Activated CD4-positive, CD25-positive, alpha-beta regulatory T cell treated with anti-CD3 and anti-CD28 coated beads, Interleukin-2, amount 50 U/mL, for 16 hours (primary cell): ENCODE results near the gene RSPO4.

Experiments used
- DNase-seq: peaks from one replicate; pipeline ENCODE4 v3.0.0-alpha.2; 2020; ENCODE audit warnings: low read depth, low spot score

Gene RSPO4

DNA sequence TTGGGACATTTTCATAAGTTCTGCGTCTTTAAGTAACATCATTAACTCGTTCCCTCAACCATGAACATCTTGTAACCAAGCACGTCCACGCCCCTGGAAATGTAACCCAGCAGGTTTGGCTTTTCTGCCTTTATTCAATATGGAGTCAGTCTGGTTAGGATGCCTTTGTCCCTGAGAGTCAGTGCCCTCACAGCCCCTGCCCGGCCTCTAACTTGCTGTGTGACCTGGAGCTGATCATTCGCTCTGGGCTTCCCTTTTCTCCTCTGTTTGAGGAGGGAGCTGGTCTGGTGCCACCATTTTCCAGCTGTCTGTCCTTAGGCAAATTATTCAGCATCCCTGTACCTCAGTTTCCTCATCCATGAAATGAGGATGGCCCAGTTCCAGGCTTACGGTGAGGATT, 59.5 kb downstream of the RSPO4 start:
- DNase-seq = no peak

DNA sequence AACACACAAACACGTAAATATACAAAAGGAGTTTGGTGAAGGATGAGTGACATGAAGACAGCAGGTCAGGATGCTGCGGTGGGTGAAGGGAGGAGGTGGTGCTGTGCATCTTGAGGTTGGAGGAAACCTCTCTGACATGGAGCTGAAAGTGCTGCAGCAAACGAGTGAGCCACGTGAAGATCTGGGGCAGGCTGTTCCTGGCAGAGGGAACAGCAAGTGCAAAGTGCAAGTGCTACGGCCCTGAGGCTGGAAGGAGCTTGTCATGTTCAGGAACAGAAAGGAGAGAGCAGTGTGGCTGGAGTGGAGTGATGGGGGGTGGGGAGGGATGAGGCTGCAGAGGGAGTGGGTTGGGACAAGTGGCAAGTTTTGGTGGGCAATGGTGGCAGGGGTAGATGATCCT, 61.2 kb downstream of the RSPO4 start:
- no peak for DNase-seq

DNA sequence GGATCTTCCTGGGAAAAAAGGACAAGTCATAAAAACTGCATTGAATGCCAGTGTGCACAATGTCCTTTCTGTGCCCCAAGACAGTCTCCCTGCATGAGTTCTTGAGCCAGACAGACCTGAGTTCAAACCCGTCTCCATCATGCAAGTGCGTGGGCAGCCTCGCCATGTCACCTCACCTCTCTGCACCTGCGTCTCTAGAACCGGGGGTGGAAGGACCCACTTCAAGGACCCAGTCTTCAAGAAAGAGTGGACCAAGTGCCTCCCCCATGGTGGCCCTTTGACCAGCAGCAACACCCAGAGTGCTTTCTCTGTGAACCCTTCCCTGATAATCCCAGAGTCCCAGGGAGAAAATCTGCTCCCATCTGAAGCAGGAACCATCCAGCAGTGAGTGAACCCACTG, 62.5 kb downstream of the RSPO4 start:
- no peak for DNase-seq

DNA sequence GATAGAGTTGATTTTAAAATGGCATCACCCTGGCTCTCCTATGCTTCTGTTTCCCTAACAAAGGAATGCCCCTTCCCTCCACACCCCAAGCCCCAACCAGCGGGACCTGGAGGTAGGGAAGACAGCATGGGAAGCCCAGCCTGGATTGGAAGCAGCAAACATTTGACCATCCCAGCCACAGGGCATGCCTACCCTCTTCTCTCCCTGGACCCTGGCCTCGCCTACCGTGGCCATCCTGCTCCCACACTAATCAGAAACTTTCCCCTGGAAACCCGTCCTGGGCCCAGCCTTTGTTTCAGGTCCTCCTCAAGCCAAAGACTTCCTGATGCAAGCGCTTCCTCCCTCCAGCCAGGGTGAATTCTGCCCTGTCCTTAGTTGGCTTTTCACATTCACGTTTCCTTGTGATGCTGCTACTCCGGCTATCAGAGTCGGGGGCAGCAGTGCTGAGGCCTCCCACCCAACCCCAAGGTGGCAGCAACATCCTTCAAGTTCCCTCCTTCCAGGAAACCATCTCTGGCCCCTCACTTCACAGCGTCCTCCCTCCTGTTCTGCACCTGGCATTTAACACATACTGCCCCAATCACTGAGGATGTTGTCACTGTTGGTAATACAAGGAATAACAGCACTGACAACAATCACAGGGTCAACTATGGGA, 67.8 kb downstream of the RSPO4 start:
- DNase-seq = no peak

DNA sequence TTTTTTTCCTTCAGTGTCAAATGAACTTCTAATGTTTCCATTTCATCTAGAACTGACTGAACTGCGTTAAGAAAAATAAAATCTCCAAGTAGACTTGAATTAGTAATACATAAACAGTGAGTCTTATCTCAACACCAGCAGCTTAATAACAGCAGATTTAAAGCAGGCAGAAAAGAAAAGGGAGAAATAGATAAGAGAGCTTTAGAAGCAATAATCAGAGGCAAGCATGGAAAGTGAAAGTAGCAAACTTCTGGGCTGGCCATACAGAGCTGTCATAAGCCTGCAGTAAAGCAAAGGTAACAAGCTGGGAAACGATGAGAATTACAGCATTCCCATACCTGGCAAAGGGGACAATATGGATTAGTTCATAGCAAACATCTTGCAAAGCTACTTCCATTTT, 69.1 kb downstream of the RSPO4 start:
- DNase-seq = no peak

DNA sequence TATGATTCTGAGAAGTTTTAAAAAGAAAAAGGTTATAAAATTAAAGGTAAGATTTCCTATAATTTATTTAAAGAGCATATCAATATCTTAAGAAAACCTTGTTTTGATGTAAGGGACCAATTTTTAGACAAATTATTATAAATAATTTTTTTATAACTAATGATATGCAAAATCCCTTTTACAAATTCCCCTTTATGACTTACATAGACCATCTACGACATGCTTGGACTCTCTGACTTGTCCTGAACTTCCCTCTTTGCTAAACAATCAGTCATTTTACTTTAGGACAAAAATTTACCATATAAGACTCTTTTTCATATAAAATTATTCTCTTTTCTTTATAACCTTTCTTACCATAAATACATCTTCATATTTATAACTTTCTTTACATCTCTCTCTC, 70.7 kb downstream of the RSPO4 start:
- DNase-seq = no peak

DNA sequence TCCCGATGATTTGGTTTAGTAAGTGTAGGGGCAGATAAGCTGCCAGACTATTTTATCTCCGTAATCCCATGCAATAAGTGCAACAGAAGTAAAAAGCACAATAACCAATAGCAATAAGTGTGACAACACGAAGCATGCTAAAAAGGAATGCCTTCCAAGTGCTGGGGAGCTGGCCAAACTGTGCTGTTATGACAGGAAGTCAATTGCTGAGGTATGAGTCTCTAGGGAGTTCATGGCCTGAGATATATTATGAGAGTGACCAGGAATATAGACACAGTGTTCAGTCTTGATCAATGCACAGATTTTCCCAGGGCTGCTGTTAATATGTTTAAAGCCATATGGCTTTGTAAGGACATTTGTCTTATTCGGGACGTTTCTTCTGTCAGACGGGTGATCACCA, 75.4 kb downstream of the RSPO4 start:
- no peak for DNase-seq

DNA sequence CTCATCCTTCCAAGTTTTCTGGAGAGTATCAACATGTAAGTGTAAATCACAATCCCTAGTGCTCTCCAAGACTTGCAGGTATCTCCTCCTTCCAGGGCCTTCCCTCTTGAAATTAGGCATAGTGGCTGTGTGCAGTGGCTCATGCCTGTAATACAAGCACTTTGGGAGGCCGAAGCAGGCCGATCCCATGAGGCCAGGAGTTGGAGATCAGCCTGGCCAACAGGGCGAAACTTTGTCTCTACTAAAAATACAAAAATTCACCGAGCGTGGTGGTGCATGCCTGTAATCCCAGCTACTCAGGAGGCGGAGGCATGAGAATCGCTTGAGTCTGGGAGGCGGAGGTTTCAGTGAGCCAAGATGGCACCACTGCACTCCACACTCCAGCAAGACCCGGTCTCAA, 76.6 kb downstream of the RSPO4 start:
- DNase-seq = no peak

DNA sequence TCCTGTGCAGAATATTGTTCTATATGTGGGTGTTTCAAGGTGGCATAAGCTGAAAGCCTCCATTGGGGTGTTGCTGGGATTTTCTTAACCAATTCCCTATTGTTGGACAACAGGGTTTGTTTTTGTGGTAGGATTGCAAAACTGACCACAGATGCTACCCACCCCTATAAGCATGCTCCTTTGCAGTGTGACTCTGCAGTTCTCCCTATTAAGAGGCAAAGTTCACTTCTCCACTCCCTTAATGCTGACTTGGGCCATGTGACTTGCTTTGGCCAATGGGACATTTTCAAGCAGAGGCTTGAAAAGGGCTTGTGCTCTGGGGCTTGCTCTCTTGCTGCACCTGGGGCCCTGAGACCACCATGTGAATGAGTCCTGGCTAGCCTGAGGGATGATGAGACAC, 77.5 kb downstream of the RSPO4 start:
- no peak for DNase-seq

DNA sequence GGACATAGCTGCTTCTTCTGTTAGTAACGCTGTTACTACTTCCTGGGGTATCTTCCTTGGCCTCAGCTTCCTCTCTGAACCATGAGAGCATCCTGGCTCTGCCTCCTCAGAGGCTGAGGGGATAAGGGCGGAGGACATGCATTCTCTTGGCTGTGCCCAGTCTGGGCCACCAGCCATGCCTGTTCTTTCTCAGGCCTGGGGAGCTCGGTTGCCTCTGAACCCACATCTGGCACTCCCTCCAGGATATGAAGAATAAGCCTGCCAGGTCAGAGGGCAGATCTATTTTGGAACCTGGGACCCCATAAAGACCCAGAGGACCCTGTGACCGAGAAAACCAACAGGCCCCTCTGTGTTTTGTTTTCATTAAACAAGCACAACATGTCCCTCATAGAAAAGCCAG, 79.3 kb downstream of the RSPO4 start:
- DNase-seq = no peak

DNA sequence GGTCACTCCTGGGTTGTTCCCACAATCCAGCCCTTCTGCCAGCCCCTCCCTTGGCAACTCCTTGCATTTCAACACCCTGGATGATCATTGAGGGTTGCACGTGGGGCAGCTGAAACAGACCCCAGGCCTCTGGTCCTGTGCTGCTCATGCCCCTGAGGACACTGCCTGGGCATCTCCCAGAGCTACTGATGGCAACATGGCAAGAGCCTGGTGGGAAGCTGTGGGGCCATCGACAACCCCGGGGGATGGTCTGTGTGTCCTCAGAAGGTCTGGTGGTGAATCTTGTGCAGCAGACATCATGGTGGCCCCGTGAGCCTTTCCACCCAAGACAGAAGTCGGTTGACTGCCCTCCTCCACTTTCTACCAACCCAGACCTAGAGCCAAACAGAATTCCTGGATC, 81.0 kb downstream of the RSPO4 start:
- no peak for DNase-seq

DNA sequence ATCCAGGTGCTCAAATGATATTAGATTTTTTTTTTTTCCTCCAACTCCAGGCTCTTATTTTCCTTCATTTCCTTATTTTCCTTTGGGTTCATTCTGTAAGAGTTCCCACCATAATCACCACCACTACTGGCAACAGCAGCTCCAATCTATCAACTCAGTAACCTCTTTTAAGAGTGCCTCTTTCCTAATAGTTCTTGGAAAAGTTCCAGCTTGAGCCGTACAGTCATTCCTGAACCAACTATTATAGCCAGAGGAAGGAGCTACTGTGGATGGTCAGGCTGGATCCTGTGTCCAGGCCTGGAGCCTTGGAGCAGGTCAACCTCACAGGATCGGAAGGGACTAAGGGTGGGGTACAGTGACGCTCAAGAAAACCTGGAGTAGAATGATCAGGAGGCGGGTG, 81.8 kb downstream of the RSPO4 start:
- DNase-seq = no peak

DNA sequence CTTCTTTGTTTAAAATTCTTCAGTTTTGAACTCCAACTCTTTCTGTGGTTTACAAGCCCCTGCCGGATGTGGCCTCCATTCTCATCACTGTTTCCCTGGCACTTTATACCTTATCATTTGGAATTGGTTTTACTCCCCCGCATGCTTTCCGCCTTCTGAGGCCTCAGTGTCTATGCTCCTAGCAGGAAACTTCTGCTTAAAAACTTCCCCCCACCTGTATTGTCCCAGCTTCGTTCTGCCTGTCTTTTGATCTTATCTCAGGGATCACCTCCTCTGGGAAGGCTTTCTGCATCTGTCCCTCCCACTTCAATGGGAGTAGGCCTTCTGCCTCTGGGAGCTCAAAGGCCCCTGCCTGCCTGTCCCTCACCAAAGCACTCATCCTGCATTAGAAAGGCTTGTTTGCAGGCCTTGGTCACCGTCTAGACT, 82.6 kb downstream of the RSPO4 start:
- no peak for DNase-seq

DNA sequence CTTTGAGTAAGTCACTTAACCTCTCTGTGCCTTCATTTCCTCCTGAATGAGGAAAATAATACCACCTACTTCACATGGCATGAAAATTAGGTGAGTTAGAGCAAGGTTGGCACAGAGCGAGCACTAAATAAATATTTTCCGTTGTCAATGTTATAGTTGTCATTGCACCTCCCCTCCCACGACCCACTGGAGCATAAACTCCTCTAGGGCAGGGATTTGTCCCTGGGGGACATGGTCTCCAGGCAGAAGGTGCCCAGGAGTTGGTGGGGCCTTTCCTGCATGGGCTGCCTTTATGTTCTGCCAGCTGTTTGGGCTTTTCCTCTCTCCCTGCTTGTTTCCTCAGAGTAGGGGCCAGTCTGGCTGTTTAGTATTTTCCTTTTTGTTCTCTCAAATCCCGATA, 84.7 kb downstream of the RSPO4 start:
- DNase-seq = no peak

DNA sequence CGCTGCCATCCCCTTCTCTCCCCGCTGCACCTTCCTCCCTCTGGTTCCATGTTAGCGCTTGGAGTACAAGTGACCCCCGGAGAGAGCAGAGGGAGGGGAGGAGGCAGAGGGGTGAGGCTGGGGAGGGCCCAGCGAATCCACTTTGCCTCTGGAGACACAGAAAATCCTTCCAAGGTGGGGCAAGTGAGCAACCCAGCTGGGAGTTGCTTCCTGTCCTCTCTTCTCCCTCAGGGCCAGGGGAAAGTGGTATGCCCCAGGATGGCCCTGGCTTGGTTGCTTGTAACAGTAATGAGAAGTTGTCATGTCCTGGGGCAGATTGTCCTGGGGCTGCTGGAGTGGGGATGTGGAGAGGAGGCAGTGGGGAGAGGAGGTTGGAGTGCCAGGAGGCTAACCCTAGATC, 85.3 kb downstream of the RSPO4 start:
- no peak for DNase-seq

DNA sequence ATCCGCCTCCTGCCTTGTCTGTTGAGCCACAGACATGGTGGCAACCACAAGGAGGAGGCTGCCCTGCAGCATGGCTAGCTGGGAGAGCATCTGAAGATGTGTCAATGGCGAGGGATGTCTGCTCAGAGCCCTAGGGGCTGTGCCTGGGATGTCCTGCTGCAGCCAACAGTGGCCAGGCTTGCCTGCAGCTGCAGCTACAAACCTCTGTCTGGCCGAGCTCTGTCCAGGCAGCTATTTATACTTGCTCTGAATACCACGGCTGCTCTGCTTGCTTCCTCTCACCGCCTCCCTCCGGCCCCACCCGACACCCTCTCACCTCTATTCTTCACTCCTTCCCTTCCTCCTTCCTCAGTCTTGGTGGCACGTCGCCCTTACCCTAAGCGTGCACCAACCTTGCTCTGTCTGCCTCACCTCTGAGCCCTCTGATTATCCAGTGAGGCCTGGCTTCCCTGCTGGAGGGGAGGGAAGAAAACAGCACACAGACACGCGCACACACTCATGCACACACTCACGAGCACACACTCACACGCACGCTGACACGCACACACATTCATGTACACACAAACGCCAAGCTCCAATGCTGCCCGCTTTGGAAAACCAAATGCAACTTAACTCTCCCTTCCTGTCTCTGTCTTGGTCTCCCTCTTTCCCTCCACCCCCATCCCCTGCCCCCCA, 85.8 kb downstream of the RSPO4 start, which contains the start of gene ANGPT4:
TSS of gene ANGPT4 (minus strand) at position 210 of the 675 bp plus-strand sequence. CDS start at position 90, 120 bp downstream.
- no peak for DNase-seq

DNA sequence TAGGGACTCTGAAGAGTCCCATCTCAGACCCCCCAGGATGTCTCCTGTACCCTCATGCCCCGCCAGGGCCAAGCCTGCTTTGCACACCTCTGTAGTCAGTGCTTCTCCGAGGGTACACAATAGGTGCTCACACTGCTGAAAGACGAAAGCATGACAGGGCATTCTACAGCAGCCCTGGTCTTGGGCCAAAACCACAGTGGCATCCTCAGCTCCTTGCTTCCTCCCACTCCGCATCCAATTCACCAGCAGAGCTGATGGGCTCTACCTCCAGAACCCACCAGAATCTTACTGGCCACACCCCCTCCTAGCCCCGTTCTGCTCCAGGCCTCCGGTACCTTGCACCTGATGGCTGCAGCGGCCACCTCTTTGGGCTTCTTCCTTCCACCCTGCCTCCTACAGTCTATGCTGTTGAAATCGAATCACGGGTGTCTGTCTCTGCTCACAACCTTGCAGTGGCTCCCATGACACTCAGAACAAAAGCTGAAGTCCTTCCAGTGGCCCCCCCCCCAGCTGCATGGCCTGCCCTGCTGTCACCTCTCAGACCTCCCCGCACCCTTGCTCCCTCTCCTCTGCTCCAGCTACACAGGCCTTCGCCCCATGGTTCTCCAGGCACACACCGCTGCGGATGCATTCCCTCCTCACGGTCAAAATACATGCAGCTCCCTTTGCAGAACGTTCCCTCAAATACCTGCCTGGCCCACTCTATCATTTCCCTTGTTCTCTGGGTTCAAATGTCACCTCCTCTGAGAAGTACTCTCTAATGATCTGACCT, 87.2 kb downstream of the RSPO4 start:
- no peak for DNase-seq

DNA sequence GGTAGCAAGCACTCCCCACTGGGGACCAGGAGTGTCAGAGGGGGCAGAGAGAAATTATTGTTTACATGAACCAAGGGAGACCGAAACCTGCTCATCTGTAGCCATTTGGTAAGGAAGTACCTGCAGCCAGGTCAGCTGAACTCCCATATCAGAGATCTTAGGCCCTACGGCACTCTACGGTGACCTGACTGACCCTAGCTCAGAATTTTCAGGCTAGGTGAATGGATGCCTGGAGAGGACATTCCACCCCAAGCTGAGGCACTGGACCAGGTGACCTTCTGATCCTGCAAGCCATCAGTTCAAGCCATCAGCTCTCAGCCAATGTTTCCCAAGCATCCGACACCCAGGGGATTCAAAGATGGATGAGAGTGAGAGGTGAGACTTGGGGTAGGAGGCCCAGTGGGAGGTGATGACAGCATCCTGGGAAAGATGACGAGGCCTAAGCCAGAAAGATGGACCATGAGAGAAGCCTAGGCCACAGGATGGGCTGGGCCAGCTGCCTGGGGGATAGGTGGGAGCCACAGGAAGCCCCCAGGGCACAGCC, 88.7 kb downstream of the RSPO4 start:
- no peak for DNase-seq

DNA sequence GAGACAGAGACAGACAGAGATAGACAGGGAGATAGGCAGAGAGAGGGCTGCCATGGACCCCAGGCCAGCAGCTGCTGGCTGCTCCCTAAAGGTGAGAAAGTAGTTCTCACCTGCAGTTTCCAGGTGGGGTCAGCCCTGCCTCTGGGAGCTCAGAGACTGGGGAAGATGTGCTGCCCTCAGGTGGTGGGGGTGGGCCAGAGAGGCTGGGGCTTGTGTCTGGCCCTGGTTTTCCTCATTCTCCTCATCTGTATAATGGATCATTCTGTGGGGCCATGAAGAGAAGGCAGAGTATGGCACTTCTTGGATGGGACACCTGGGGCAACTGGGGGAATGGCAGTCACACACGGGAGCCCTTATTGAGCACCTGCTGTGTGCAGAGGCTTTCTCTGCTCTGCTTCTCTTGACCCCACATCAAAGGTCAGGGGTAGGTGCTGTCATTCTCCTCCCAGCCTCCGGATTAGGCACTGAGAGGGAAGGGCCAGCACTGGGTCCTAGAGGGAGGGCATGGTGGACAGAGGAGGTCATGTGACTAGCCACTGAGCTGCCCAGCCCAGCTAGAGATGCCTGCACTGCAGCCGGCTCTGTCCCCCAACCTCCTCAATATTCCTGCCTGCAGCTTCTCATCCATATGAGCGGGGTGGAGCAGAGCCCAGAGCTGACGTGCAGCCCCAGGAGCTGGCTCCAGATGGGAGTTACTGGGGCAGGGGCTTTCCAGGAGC, 90.1 kb downstream of the RSPO4 start:
- DNase-seq = no peak

DNA sequence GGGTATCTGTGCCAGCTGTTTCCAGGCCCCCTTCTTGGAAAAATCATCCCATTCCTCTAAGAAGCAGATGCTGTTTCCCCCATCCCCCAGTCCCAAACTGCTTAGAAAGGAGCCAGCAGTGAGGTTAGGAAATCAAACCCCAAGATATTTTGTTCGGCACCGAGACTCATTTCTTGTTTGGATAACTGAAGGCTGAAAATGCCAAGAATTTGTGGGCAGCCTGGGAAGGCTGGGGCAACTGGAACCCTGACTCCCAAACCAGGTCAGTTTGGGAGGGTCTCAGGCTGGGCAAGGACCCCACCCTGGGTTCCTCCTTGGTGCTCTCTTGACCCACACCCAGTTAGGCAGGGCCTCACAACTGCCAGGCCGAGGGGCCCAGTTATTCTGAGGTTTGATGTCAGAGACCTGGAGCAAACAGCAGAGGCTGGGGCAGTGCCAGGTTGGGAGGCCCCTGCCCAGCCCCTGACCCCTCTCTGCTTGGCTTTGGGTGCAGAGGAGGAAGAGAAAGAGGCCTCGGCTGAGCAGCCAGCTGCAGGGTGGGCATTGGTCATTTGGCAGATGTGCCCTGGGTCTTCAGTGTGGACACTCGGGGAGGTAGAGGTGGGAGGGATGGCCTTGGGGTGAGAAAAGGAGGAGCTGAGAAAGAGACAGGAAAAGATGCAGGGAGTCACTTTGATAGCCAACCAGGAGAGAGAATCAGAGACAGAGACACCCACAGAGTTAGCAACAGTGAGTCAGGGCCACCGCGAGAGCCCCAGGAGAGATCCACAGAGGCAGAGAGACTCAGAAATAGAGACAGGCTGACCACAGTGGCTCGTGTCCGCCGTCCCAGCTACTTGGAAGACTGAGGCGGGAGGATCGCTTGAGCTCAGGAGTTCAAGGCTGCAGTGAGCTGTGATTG, 91.0 kb downstream of the RSPO4 start:
- DNase-seq = no peak
